Activated naive CD8-positive, alpha-beta T cell treated with anti-CD3 and anti-CD28 coated beads, Interleukin-2, amount 50 U/mL, for 16 hours (primary cell): ENCODE measurements around the gene TGM6.
"Not testable (repeated sequence)": the region's sequence is repeated elsewhere in the genome, so short reads cannot be mapped to it uniquely, and the experiment has no call there.

Experiments used
- DNase-seq: peaks from one replicate; pipeline ENCODE4 v3.0.0-alpha.2; 2020; ENCODE audit warnings: low read depth, low spot score

TGM6 gene

GRCh38 chr20:2398449-2398848, 17.7 kb downstream of the TGM6 start:
- no peak for DNase-seq

GRCh38 chr20:2399390-2399789, 18.7 kb downstream of the TGM6 start:
- no peak for DNase-seq

GRCh38 chr20:2400290-2400689, 19.6 kb downstream of the TGM6 start:
- DNase-seq = no peak

- no peak for DNase-seq
These were observed 20.8 kb downstream of the TGM6 start for GRCh38 chr20:2401527-2401926.

- no peak for DNase-seq
These were observed 21.7 kb downstream of the TGM6 start for GRCh38 chr20:2402271-2402980.

GRCh38 chr20:2403291-2404052, 22.8 kb downstream of the TGM6 start:
- no peak for DNase-seq

- no peak for DNase-seq
These were observed 25.0 kb downstream of the TGM6 start for GRCh38 chr20:2405693-2406065.

GRCh38 chr20:2407355-2407754, 26.7 kb downstream of the TGM6 start:
- DNase-seq = not testable (repeated sequence)

- DNase-seq = no peak
These were observed 27.4 kb downstream of the TGM6 start for GRCh38 chr20:2408111-2408510.

- DNase-seq = no peak
These were observed 36.0 kb downstream of the TGM6 start for GRCh38 chr20:2416541-2417212.

GRCh38 chr20:2417213-2417541, 36.5 kb downstream of the TGM6 start:
- DNase-seq = no peak

- DNase-seq = no peak
These were observed 37.7 kb downstream of the TGM6 start for GRCh38 chr20:2418388-2418787.

- DNase-seq = no peak
These were observed 39.8 kb downstream of the TGM6 start for GRCh38 chr20:2420510-2420909.

GRCh38 chr20:2421247-2421646, 40.5 kb downstream of the TGM6 start:
- no peak for DNase-seq

- no peak for DNase-seq
These were observed 48.4 kb downstream of the TGM6 start for GRCh38 chr20:2429051-2429450.

GRCh38 chr20:2430538-2430937, 49.8 kb downstream of the TGM6 start:
- DNase-seq = no peak

- DNase-seq = no peak
These were observed 50.5 kb downstream of the TGM6 start for GRCh38 chr20:2431185-2431584.

GRCh38 chr20:2446845-2447244, 66.1 kb downstream of the TGM6 start:
- DNase-seq = no peak

- DNase-seq = no peak
These were observed 68.7 kb downstream of the TGM6 start for GRCh38 chr20:2449386-2449785.

GRCh38 chr20:2451422-2451821, 70.7 kb downstream of the TGM6 start:
- DNase-seq = no peak

GRCh38 chr20:2451939-2452732, 71.4 kb downstream of the TGM6 start:
- DNase-seq = peak; percentile 37

- no peak for DNase-seq
These were observed 73.1 kb downstream of the TGM6 start for GRCh38 chr20:2453792-2454191.
